Measurements from ENCODE around the gene SYNM.

- TF ChIP-seq CTCF (IDR thresholded peaks at IDR 0.05): no peak
- no peak for TF ChIP-seq POLR2A (IDR thresholded peaks at IDR 0.05; ENCODE audit: low read depth)
- no peak for TF ChIP-seq POLR2AphosphoS5 (IDR thresholded peaks at IDR 0.05)
Measured at GRCh38 chr15:99127773-99128172, 22.9 kb downstream of the SYNM start.
